GM12892 (cell line): ENCODE results near the gene CDK16.

Source experiments
- DNase-seq: peaks from one replicate; pipeline ENCODE4 v3.0.0; 2011; ENCODE audit not compliant: insufficient read length
- FAIRE-seq: peaks from 2 replicates; lab custom pipeline; 2011; peaks lifted over from hg19 to GRCh38; lab: Jason Lieb, UNC
- POLR2A ChIP-seq: IDR thresholded peaks from 2 replicates; pipeline ENCODE4 v1.6.1; 2011; ENCODE audit warnings: low read depth, low read length, control low read depth
- POLR2AphosphoS5 ChIP-seq: IDR thresholded peaks from 2 replicates; pipeline ENCODE4 v1.6.1; 2011; ENCODE audit warnings: low read depth, low read length, control low read depth
- TAF1 ChIP-seq: IDR thresholded peaks from 2 replicates; pipeline ENCODE4 v1.6.1; 2011; ENCODE audit warnings: low read depth, mild to moderate bottlenecking, control low read depth, low read length, borderline replicate concordance

The CDK16 gene

DNA sequence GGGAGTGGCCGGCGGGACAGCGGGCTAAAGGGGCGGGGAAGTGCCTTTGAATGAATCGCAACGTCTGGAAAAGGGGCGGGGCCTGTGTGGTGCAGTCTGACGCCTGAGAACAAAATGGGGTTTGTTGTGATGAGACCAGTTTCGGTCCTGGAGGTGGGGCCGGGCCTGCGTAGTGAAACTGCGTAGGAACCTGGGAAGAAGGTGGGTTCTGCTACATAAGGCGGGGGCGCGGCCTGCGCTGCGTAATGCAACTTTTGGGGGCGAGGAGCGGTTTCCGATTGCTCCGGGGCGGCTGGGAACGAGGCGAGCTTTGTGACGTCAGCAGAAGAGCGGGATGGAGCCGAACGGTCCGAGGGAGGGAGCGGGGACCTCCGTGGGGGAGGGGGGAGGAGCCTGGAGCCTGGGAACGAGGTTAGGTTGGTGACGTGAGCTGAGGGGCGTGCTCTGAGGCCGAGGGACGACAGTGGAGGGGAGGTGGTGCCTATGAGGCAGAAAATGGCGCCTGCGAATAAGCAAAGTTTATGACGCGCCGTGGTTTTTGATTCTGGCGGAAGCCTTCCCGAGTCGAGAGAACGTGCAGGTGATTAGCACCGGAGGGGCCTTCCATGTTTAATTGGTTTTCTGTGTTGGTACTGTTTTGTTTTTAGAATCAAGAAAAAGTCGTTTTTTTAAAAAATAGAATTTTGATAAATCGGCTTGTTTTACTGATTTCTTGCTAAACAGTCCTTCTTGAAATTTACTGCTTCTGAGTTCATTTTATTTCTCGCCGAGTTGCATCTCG, 15.0 kb downstream of the CDK16 start:
- TF ChIP-seq POLR2A (no peak; the same call in 1 of the 2 replicates), POLR2AphosphoS5 (no peak), TAF1 (no peak)
- FAIRE-seq (peak; percentile 88), DNase-seq (peak; percentile 69)

DNA sequence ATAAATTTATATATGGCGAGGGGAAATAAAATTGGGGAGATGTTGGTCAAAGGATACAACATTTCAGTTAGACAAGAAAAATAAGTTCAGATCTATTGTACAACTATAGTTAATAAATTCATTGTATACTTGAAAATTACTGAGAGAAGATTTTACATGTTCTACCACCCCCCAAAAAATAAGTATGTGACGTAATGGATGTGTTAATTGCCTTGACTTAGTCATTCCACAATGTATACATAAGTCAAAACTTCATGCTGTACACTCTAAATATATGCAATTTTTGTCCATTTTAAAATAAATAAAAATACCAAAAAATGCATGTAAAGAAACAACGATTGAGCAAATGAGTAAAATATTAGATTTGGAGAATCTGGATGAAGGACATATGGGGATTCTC, 16.1 kb downstream of the CDK16 start:
- FAIRE-seq (no peak), DNase-seq (no peak)
- no peak for TF ChIP-seq TAF1
- TF ChIP-seq POLR2AphosphoS5, result no peak
- no peak for TF ChIP-seq POLR2A

DNA sequence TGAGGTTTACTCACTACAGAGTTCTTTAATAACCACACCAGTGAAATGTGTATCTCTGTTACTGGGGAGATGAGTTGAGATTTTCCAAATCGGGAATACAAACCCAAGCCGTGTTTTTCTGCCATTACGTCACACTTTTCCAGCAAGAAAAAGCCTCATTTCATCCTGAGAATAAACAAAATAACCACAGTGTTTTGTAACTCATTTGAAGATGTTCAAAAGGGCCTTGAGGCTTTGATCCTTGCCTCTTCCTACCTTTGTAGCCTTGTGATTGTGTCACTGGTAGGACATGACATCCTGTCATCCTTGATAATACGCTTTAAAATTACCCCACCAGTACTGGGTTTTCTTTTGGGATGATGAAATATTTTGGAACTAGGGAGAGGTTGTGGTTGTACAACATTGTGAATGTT, 17.2 kb downstream of the CDK16 start:
- DNase-seq, result no peak
- FAIRE-seq, result no peak
- TF ChIP-seq POLR2A (no peak), TAF1 (no peak), POLR2AphosphoS5 (no peak)

DNA sequence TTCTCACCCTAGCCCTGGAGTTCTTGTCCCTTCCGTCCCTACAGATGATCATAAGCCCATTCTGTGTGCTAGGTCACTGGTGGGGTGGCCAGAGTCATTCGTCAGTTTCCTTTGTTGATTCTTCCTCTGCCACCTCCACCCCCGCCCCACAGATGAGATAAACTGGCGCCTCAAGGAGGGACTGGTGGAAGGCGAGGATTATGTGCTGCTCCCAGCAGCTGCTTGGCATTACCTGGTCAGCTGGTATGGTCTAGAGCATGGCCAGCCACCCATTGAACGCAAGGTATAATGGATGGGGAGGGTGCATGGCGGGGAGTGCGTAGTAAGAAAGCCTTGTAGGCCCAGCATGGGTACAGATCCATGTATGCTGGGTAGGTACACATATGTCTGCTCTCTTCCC, 20.7 kb downstream of the CDK16 start:
- no peak for DNase-seq
- no peak for TF ChIP-seq TAF1
- TF ChIP-seq POLR2AphosphoS5, result no peak
- TF ChIP-seq POLR2A, result no peak
- no peak for FAIRE-seq

DNA sequence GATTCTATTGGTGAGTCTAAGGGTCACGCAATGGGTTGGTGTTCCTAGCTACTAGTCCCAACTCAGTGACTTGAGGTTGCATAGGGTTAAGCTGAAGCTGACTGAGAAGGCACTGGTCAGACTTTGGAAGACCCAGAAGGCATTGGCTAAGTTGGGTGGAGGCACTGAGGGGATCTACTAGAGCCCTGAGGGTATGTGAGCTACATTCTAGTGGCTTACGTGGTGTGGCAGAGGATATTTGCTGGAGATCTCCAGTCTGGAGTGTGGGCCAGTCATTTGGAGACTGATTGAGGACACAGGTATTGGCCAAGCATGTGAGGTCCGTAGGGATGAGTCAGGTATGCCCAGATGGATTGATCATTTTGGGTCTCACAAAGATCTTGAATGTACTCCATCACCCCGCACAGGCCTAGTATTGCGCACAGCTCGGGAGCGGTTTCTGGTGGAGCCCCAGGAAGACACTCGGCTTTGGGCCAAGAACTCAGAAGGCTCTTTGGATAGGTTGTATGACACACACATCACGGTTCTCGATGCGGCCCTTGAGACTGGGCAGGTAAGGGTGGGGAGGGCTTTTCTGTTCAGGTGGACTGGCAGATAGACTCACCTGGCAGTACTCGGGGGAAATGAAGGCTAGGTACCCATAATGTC, 21.5 kb downstream of the CDK16 start:
- FAIRE-seq, result peak; percentile 5
- no peak for TF ChIP-seq TAF1
- no peak for TF ChIP-seq POLR2A
- TF ChIP-seq POLR2AphosphoS5, result no peak
- DNase-seq, result no peak

DNA sequence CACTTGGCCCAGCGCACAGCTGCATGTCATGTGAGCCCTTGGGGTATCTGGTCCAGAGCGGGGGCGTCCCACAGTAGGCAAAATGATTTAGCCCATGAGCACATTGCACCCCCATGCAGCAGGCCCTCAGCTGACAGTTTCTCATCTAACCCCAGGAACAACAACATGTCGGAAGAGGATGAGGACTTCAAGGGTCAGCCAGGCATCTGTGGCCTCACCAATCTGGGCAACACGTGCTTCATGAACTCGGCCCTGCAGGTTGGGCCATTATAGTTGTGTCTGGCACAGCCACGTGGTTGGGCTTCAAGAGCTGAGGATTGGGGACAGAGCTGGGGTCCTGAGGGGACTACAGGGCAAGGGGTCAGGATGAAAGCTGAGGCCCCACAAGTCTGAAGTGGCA, 22.1 kb downstream of the CDK16 start:
- no peak for FAIRE-seq
- DNase-seq, result no peak
- TF ChIP-seq POLR2AphosphoS5, result no peak
- no peak for TF ChIP-seq POLR2A
- TF ChIP-seq TAF1, result no peak

DNA sequence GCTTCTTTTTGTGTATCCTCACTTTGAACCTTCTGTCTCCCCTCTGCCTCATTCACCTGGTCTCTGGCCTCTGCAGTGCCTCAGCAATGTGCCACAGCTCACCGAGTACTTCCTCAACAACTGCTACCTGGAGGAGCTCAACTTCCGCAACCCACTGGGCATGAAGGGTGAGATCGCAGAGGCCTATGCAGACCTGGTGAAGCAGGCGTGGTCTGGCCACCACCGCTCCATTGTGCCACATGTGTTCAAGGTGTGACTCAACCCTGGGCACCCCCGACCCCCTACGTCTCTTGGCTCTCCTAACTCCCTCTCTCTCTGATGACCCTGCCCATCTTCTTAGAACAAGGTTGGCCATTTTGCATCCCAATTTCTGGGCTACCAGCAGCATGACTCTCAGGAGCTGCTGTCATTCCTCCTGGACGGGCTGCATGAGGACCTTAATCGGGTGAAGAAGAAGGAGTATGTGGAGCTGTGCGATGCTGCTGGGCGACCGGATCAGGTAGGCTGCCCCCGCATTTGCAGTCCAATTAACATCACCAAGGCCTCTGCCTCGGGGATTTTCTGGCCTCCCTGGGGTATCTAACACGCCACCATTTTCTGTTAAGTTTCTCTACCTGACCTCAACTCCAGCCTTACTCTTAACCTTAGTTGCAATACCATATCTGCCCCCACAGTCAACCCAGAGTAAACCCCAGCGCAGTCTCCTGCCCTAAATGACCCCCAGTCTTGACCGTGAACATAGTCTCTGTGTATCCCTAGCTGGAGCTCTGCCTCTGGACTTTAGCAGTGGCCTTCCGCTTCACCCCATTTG, 22.9 kb downstream of the CDK16 start:
- DNase-seq (no peak), FAIRE-seq (no peak)

DNA sequence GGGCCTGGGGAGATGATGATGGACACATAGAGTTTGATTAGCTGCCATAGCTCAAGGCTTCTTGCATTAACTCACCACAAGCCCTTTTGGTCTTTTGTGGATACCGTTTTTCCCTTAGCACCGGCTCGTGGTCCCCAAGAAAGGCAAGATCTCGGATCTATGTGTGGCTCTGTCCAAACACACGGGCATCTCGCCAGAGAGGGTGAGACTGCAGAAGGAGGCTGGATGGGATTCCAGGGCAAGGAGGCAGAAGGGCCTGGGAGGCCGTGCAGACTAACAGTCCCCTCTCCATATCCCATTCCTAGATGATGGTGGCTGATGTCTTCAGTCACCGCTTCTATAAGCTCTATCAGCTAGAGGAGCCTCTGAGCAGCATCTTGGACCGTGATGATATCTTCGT, 23.8 kb downstream of the CDK16 start:
- no peak for TF ChIP-seq POLR2AphosphoS5
- no peak for TF ChIP-seq TAF1
- TF ChIP-seq POLR2A, result no peak
- FAIRE-seq, result no peak
- no peak for DNase-seq

More for the DNA sequence above, 22.9 kb downstream of the CDK16 start:
- no peak for TF ChIP-seq POLR2AphosphoS5
- TF ChIP-seq TAF1, result no peak
- TF ChIP-seq POLR2A, result no peak

DNA sequence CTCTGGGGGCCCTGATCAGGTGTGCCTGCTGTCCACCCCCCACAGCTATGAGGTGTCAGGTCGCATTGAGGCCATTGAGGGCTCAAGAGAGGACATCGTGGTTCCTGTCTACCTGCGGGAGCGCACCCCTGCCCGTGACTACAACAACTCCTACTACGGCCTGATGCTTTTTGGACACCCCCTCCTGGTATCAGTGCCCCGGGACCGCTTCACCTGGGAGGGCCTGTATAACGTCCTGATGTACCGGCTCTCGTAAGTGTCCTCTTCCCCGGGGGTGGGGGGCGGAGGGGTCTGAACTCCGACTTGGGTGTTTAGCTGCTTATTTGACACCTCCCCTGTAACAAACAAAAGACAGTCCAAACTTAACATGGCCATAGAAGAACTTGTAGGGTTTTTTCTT, 24.9 kb downstream of the CDK16 start:
- no peak for FAIRE-seq
- no peak for DNase-seq
- no peak for TF ChIP-seq POLR2A
- TF ChIP-seq POLR2AphosphoS5, result no peak
- TF ChIP-seq TAF1, result no peak

DNA sequence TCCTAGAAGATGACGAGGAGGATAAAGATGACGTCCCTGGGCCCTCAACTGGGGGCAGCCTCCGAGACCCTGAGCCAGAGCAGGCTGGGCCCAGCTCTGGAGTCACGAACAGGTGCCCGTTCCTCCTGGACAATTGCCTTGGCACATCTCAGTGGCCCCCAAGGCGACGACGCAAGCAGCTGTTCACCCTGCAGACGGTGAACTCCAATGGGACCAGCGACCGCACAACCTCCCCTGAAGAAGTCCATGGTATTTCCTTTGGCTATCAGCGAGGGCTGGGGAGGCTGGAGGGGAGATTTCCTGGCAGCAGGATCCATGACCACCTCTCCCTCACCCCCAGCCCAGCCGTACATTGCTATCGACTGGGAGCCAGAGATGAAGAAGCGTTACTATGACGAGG, 26.2 kb downstream of the CDK16 start:
- TF ChIP-seq POLR2A (no peak), TAF1 (no peak), POLR2AphosphoS5 (no peak)
- no peak for DNase-seq
- FAIRE-seq, result no peak

DNA sequence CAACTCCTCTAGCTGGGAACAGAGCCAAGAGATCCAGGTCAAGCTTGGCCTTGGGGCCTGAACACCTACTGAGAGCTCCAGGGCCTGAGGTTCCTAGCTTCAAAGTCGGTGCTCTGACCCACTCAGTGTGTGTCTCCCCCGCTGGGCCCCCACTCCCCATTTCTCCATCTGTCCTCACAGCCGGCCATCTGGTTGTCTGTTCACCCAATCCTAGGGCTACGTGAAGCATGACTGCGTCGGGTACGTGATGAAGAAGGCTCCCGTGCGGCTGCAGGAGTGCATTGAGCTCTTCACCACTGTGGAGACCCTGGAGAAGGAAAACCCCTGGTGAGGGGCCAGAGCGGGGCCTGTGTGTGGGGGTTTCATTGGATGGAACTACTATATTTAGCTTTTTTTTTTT, 26.7 kb downstream of the CDK16 start:
- no peak for FAIRE-seq
- TF ChIP-seq POLR2AphosphoS5 (no peak), POLR2A (no peak), TAF1 (no peak)
- no peak for DNase-seq
